Heart left ventricle (tissue), 16 donors: Measurements from ENCODE around the gene SCD. TPM values are rescaled to one million over a fixed set of nuclear protein-coding genes. Genes with fewer than 3 reads are reported as not detected.

Experiments used
- ATAC-seq, 4 donors: fragments of 200-7000 bp; cut with Tn5 transposase; one replicate each; pipeline ENCODE4 v1.9.1; 2020 to 2022; ENCODE audit warnings: moderate library complexity in 4 of 4, mild to moderate bottlenecking in 3 of 4, moderate number of reproducible peaks in 1 of 4
- DNase-seq, 5 donors: peaks; one replicate each; pipeline ENCODE4 v3.0.0-alpha.2; 2020
- H3K27ac ChIP-seq, 12 donors: fragments of 200-600 bp; sonication (generic) in 4 of 12; one replicate each; pipeline versions ENCODE4 v1.5.0 to v1.8.0; 2016 to 2022; ENCODE audit warnings: mild to moderate bottlenecking in 2 of 12
- H3K27me3 ChIP-seq, 9 donors: fragments of 200-600 bp; sonication (generic) in 2 of 9; one replicate each; pipeline versions ENCODE4 v1.5.1 to v1.8.0; 2016 to 2022; ENCODE audit warnings: mild to moderate bottlenecking in 3 of 9
- H3K36me3 ChIP-seq, 9 donors: fragments of 200-600 bp; sonication (generic) in 2 of 9; one replicate each; pipeline versions ENCODE4 v1.5.0 to v1.8.0; 2018 to 2022; ENCODE audit warnings: mild to moderate bottlenecking in 2 of 9
- H3K4me1 ChIP-seq, 12 donors: fragments of 200-600 bp; sonication (generic) in 4 of 12; one replicate each; pipeline versions ENCODE4 v1.5.0 to v1.8.0; 2016 to 2022; ENCODE audit warnings: mild to moderate bottlenecking in 3 of 12
- H3K4me3 ChIP-seq, 12 donors: fragments of 200-600 bp; sonication (generic) in 4 of 12; one replicate each; pipeline versions ENCODE4 v1.5.0 to v1.8.0; 2017 to 2022; ENCODE audit warnings: mild to moderate bottlenecking in 9 of 12, moderate library complexity in 4 of 12
- H3K9me3 ChIP-seq, 12 donors: fragments of 200-600 bp; sonication (generic) in 4 of 12; one replicate each; pipeline versions ENCODE4 v1.5.0 to v1.8.0; 2016 to 2022; ENCODE audit warnings: mild to moderate bottlenecking in 1 of 12
- CTCF ChIP-seq, 12 donors: fragments of 200-600 bp; sonication (generic) in 4 of 12; IDR thresholded peaks; one replicate each; pipeline versions ENCODE4 v1.5.0 to v1.8.0; 2018 to 2022; ENCODE audit warnings: antibody characterized with exemption in 12 of 12, mild to moderate bottlenecking in 5 of 12
- POLR2A ChIP-seq, 2 donors: fragments of 450-650 bp; IDR thresholded peaks; one replicate each; pipeline ENCODE4 v1.6.1; 2017; ENCODE audit warnings: antibody characterized with exemption in 2 of 2, mild to moderate bottlenecking in 2 of 2, moderate library complexity in 2 of 2
- WGBS, 4 donors: extraction: QIAGEN DNeasy Blood & Tissue Kit in 2 of 4; methylation state at CpG; one replicate each; pipeline versions ENCODE4 v1.1.5 to v1.1.7; 2013 to 2018; 5-methylcytosine and 5-hydroxymethylcytosine counted together
- intact Hi-C, 10 donors: fragments of 100-400 bp; cut with DNase I; formaldehyde crosslinking; loops; one replicate each; pipeline versions ENCODE4 v1.11.1 to v1.14.2; 2022
- polyA plus RNA-seq, 2 donors: library from polyadenylated mRNA; stranded (reverse); fragments of 200-250 nt; gene quantifications; one replicate each; pipeline ENCODE4 v1.2.3, GENCODE V29; 2013
- total RNA-seq, 9 donors: library from RNA; depleted of rRNA in 2 of 9; stranded (reverse); fragments of >200 nt in 2 of 9; fragmentation: NEBNext Ultra II Directional in 3 of 9; extraction: Animal tissue kit (Norgen Biotek cat#: 25700) in 3 of 9; gene quantifications; one replicate each; pipeline versions ENCODE4 v1.1.0 to v1.2.4, GENCODE V29; 2016 to 2023
- donor health status: ischemic (EF 13 %, LVEDD 7.1; RV severe dilation, severe dysfunction).
- donor health status: healthy with polysubstance abuse.
- donor health status: DM: no; HTN: yes; CAD: no.
- donor health status: DM: no; HTN: no; CAD: no.
- donor health status: ischemic (EF 25% LVEDD 6.9; RV normal size, moderate dysfunction).
- donor health status: ischemic (EF 25% LVEDD 5.7; RV mildly dilated, moderate dysfunction).
- donor health status: healthy.
- donor health status: DM: yes; HTN: yes; CAD: no.
- donor health status: ischemic (EF 35%, LVEDD 5.7; RV mildly dilated, moderate dysfunction).
- donor health status: nonischemic (EF 11% LVEDD 7.7; RV severe dilation, severe dysfunction).
- donor health status: DM: yes; HTN: yes; CAD: no.
- donor health status: PGD.
- donor health status: ischemic (EF 29% LVEDD 5.4; RV normal size, mild dysfunction).
- donor health status: nonischemic (EF 23%, LVEDD 6.1; RV moderate dilation, normal function).

SCD gene
- total and polyA plus RNA-seq, 11 donors, result 2.3 to 216 (median 9.4) TPM

GRCh38 chr10:100401631-100402328, 54.7 kb downstream of the SCD start:
- 80 to 84% (median 82%) methylated on average over 4 of the region's 4 CpGs for WGBS, 4 donors
- H3K36me3 ChIP-seq, result no peaks in the 10 kb centered on the region
- ATAC-seq (no peak), DNase-seq (no peak)
- intact Hi-C loops, result no loop called here
- H3K4me1 ChIP-seq, result no peaks in the 10 kb centered on the region
- no peak overlapping the region for H3K27ac ChIP-seq
- H3K4me3 ChIP-seq, result no peak overlapping the region
- H3K27me3 ChIP-seq, result no peaks in the 10 kb centered on the region
- TF ChIP-seq POLR2A (IDR thresholded peaks at IDR 0.05) (no peak), CTCF (IDR thresholded peaks at IDR 0.05) (no peak)
- H3K9me3 ChIP-seq, result no peaks in the 10 kb centered on the region

DNA sequence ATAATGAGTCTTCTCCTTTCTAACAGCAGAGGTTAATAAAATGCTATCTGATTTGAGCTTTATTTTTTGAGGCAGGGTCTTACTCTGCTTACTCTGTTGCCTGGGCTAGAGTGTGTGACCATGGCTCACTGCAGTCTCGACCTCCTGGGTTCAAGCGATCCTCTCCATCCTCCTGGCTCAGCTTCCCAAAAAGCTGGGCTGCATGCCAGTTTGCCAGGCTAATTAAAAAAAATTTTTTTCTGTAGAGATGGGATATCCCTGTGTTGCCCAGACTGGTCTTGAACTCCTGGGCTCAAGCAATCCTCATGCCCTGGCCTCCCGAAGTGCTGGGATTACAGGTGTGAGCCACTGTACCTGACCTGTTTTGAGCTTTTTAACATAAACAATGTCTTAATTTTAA, 56.7 kb downstream of the SCD start:
- WGBS, 4 donors, result 62 to 77% (median 70%) methylated on average over 3 of the region's 3 CpGs
- DNase-seq, result no peak
- ATAC-seq, result no peak

DNA sequence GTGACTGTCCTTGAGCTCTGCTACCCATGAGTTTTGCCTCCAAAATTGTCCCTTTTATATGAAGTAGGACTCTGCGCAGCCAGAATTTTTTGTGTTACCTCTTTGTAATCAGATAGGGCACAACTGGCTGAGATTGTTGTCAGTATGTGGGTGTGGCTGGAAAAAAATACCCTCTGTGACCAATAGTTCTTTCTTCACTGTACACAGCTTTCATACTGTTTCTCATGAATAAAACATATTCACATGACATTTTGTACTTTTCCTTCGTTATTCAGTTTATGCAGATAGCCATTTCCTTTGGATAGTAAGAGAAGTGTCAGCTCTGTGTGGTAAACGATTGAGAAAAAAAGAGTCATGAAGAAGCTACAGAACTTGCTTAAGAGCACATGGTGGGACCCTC, 66.1 kb downstream of the SCD start:
- Histone ChIP-seq H3K4me3 (no peak overlapping the region), H3K27ac (no peak overlapping the region), H3K27me3 (no peaks in the 10 kb centered on the region), H3K36me3 (no peaks in the 10 kb centered on the region), H3K4me1 (no peaks in the 10 kb centered on the region), H3K9me3 (peaks cover 0 to 5% (median 0%) of the 10 kb centered on the region in 12 donors)
- intact Hi-C loops, result no loop called here
- TF ChIP-seq CTCF (IDR thresholded peaks at IDR 0.05) (no peak), POLR2A (IDR thresholded peaks at IDR 0.05) (no peak)
- DNase-seq (no peak), ATAC-seq (no peak)
- 74 to 77% (median 76%) methylated on average over 3 of the region's 3 CpGs for WGBS, 4 donors

More for the DNA sequence above, 56.7 kb downstream of the SCD start:
- Histone ChIP-seq H3K4me1 (no peaks in the 10 kb centered on the region), H3K27me3 (no peaks in the 10 kb centered on the region), H3K9me3 (no peaks in the 10 kb centered on the region), H3K4me3 (no peak overlapping the region), H3K36me3 (no peaks in the 10 kb centered on the region), H3K27ac (no peak overlapping the region)
- TF ChIP-seq POLR2A (IDR thresholded peaks at IDR 0.05), result no peak
- no peak for TF ChIP-seq CTCF (IDR thresholded peaks at IDR 0.05)
- intact Hi-C loops, result no loop called here

Other genes with a start within 250 kb of the SCD start
- 10 to 100 TPM in 2 of 9 donors, 1 to 10 TPM in 7; 4.3 to 16.5 (median 7.0) TPM for gene ERLIN1, start 161.2 kb upstream of the SCD start, total RNA-seq
- gene ERLIN1, start 161.2 kb upstream of the SCD start, polyA plus RNA-seq, result 10 to 100 TPM in 1 of 2 donors, 1 to 10 TPM in 1; 1.9 to 13.7 TPM
- 10 to 100 TPM in 5 of 9 donors, 1 to 10 TPM in 4; 8.5 to 14.8 (median 10.9) TPM for gene CHUK, start 117.6 kb upstream of the SCD start, total RNA-seq
- 10 to 100 TPM in 1 of 2 donors, 1 to 10 TPM in 1; 5.0 to 15.3 TPM for gene CHUK, start 117.6 kb upstream of the SCD start, polyA plus RNA-seq
- gene CWF19L1, start 79.6 kb upstream of the SCD start, total RNA-seq, result 10 to 100 TPM; 11.1 to 17.3 (median 14.3) TPM
- 10 to 100 TPM; 13.2 to 23.4 TPM for gene CWF19L1, start 79.6 kb upstream of the SCD start, polyA plus RNA-seq
- gene BLOC1S2, start 60.6 kb upstream of the SCD start, total RNA-seq, result 10 to 100 TPM; 14.6 to 32.0 (median 20.8) TPM
- gene BLOC1S2, start 60.6 kb upstream of the SCD start, polyA plus RNA-seq, result 10 to 100 TPM; 23.0 to 43.8 TPM
- not detected for gene PKD2L1, start 17.0 kb upstream of the SCD start, total RNA-seq
- gene PKD2L1, start 17.0 kb upstream of the SCD start, polyA plus RNA-seq, result not detected
- not detected for gene WNT8B, start 115.8 kb downstream of the SCD start, total RNA-seq
- not detected for gene WNT8B, start 115.8 kb downstream of the SCD start, polyA plus RNA-seq
- 1 to 10 TPM; 5.4 to 9.6 (median 7.0) TPM for gene SEC31B, start 172.6 kb downstream of the SCD start, total RNA-seq
- 10 to 100 TPM in 1 of 2 donors, 1 to 10 TPM in 1; 1.9 to 11.5 TPM for gene SEC31B, start 172.6 kb downstream of the SCD start, polyA plus RNA-seq
- 100 to 1,000 TPM; 264 to 637 (median 412) TPM for gene NDUFB8, start 182.6 kb downstream of the SCD start, total RNA-seq
- 1,000 to 10,000 TPM in 1 of 2 donors, 100 to 1,000 TPM in 1; 623 to 1,192 TPM for gene NDUFB8, start 182.6 kb downstream of the SCD start, polyA plus RNA-seq
- gene HIF1AN, start 188.7 kb downstream of the SCD start, total RNA-seq, result 10 to 100 TPM; 11.8 to 61.8 (median 47.1) TPM
- 10 to 100 TPM in 1 of 2 donors, 1 to 10 TPM in 1; 8.2 to 22.9 TPM for gene HIF1AN, start 188.7 kb downstream of the SCD start, polyA plus RNA-seq